ENCODE measurements around the gene MGME1. TPM values are rescaled to one million over a fixed set of nuclear protein-coding genes. Genes with fewer than 3 reads are reported as not detected.

Gene MGME1
- total and polyA plus RNA-seq, 2 of the 13 experiments (the other 11 are each of a cell fraction or from before 2014, with no cell fraction given): 36.7 to 66.6 TPM

- TF ChIP-seq GTF2F1 (IDR thresholded peaks at IDR 0.05; ENCODE audit: low read length): no peak
- no peak for TF ChIP-seq CREM (IDR thresholded peaks at IDR 0.05)
- no peak for TF ChIP-seq CREM (CRISPR knock-in tag; IDR thresholded peaks at IDR 0.05)
- TF ChIP-seq ZNF605 (CRISPR knock-in tag; IDR thresholded peaks at IDR 0.05): no peak
- no peak for TF ChIP-seq ZNF10 (CRISPR knock-in tag; IDR thresholded peaks at IDR 0.05; ENCODE audit: borderline replicate concordance, low read depth)
- 0 out of 2 replicates have a peak, but pooled peaks have one; percentile 37 for TF ChIP-seq MAFF (IDR thresholded peaks at IDR 0.05; ENCODE audit: low read depth, low read length)
- no peak for TF ChIP-seq U2AF1 (optimal IDR thresholded peaks at IDR 0.05; ENCODE audit: low read depth, low read length)
- TF ChIP-seq NR2F2 (IDR thresholded peaks at IDR 0.05; ENCODE audit: borderline replicate concordance, low read depth): no peak
- no peak for TF ChIP-seq CBX2 (IDR thresholded peaks at IDR 0.05; ENCODE audit: low read depth, low read length)
- no peak for TF ChIP-seq CBX2 (CRISPR knock-in tag; IDR thresholded peaks at IDR 0.05; ENCODE audit: low read depth)
- no peak for TF ChIP-seq ZNF230 (CRISPR knock-in tag; IDR thresholded peaks at IDR 0.05)
- TF ChIP-seq MTERF4 (CRISPR knock-in tag; IDR thresholded peaks at IDR 0.05): no peak
- TF ChIP-seq SOX13 (IDR thresholded peaks at IDR 0.05): no peak
- peak in 1 of 2 experiments; percentile 65; a peak in 2 of 4 replicates for TF ChIP-seq SOX13 (CRISPR knock-in tag; conservative IDR thresholded peaks at IDR 0.05 in 1 of 2, IDR thresholded peaks at IDR 0.05 in 1 of 2)
- TF ChIP-seq ZBTB10 (CRISPR knock-in tag; IDR thresholded peaks at IDR 0.05; ENCODE audit: borderline replicate concordance): no peak
- TF ChIP-seq ZNF329 (CRISPR knock-in tag; IDR thresholded peaks at IDR 0.05; ENCODE audit: low read depth): no peak
- no peak for TF ChIP-seq ZBTB14 (CRISPR knock-in tag; IDR thresholded peaks at IDR 0.05)
- no peak for TF ChIP-seq MAF1 (CRISPR knock-in tag; IDR thresholded peaks at IDR 0.05; ENCODE audit: borderline replicate concordance)
- no peak for TF ChIP-seq ZNF749 (CRISPR knock-in tag; IDR thresholded peaks at IDR 0.05; ENCODE audit: borderline replicate concordance)
- no peak for TF ChIP-seq AFF4 (CRISPR knock-in tag; IDR thresholded peaks at IDR 0.05)
- TF ChIP-seq ZNF44 (CRISPR knock-in tag; IDR thresholded peaks at IDR 0.05): no peak
- TF ChIP-seq ELF1 (CRISPR knock-in tag; IDR thresholded peaks at IDR 0.05): no peak; the same call in 1 of the 2 replicates
These were observed 32.5 kb downstream of the MGME1 start (continued) for GRCh38 chr20:18001131-18001921.

Measured in HepG2 (cell line).